K562 (cell line): ENCODE results near the gene C1QBP. TPM values are rescaled to one million over a fixed set of nuclear protein-coding genes. Genes with fewer than 3 reads are reported as not detected.

ENCODE experiments used
- ARNT ChIP-seq, 2 experiments: fragments of 450-650 bp; IDR thresholded peaks; 2 replicates each; pipeline ENCODE4 v1.6.1; 2016; ENCODE audit warnings: mild to moderate bottlenecking in 1 of 2
- DNMT1 ChIP-seq: fragments of 450-650 bp; IDR thresholded peaks from 2 replicates; pipeline ENCODE4 v1.6.1; 2016; ENCODE audit warnings: antibody characterized with exemption, mild to moderate bottlenecking
- FOXJ2 ChIP-seq: fragments of 200-800 bp; sonication (Bioruptor generic); IDR thresholded peaks from 2 replicates; pipeline ENCODE4 v1.6.1; 2016; ENCODE audit warnings: missing genetic modification characterization, missing compliant biosample characterization
- HES1 ChIP-seq: fragments of 450-650 bp; IDR thresholded peaks from 2 replicates; pipeline ENCODE4 v1.6.1; 2016; ENCODE audit warnings: low read depth, mild to moderate bottlenecking, moderate library complexity
- HOMEZ ChIP-seq: fragments of 250-450 bp; sonication (Bioruptor Pico); IDR thresholded peaks from 2 replicates; pipeline ENCODE4 v1.4.0; 2020; ENCODE audit warnings: mild to moderate bottlenecking, moderate library complexity
- JUN ChIP-seq, 2 experiments: sonication (generic) in 1 of 2; formaldehyde crosslinking in 1 of 2; IDR thresholded peaks; 2 replicates each; pipeline versions ENCODE4 v1.6.1 to v1.8.0; 2012 to 2022; ENCODE audit warnings: borderline replicate concordance in 2 of 2, mild to moderate bottlenecking in 2 of 2, improper control_type of control experiment in 1 of 2, low read depth in 1 of 2, low read length in 1 of 2, missing genetic modification reagents in 1 of 2
- LARP7 ChIP-seq: fragments of 450-650 bp; IDR thresholded peaks from 2 replicates; pipeline ENCODE4 v1.6.1; 2016
- MAZ ChIP-seq, 2 experiments: fragments of 450-650 bp in 1 of 2; sonication (generic) in 1 of 2; formaldehyde crosslinking; IDR thresholded peaks in 1 of 2; conservative IDR thresholded peaks in 1 of 2; 2 replicates each; pipeline versions ENCODE4 v1.4.0 to v1.5.0; 2020; ENCODE audit warnings: mild to moderate bottlenecking in 1 of 2, missing genetic modification reagents in 1 of 2
- MTA3 ChIP-seq: fragments of 450-650 bp; formaldehyde crosslinking; IDR thresholded peaks from 2 replicates; pipeline ENCODE4 v1.6.1; 2017; ENCODE audit warnings: mild to moderate bottlenecking, borderline replicate concordance
- MTF1 ChIP-seq: fragments of 250-450 bp; sonication (Bioruptor Pico); IDR thresholded peaks from 2 replicates; pipeline ENCODE4 v1.9.0; 2021; ENCODE audit warnings: moderate library complexity, mild to moderate bottlenecking, inconsistent platforms, borderline replicate concordance
- NFIX ChIP-seq: fragments of 250-450 bp; sonication (Bioruptor Pico); IDR thresholded peaks from 2 replicates; pipeline ENCODE4 v1.4.0; 2020; ENCODE audit warnings: low read depth, mild to moderate bottlenecking, moderate library complexity
- NR2F6 ChIP-seq: fragments of 450-650 bp; formaldehyde crosslinking; IDR thresholded peaks from 2 replicates; pipeline ENCODE4 v1.4.0; 2020; ENCODE audit warnings: mild to moderate bottlenecking
- NUFIP1 ChIP-seq: fragments of 450-650 bp; IDR thresholded peaks from 2 replicates; pipeline ENCODE4 v1.6.1; 2018; ENCODE audit not compliant: partially characterized antibody
- RUNX1 ChIP-seq: sonication (generic); IDR thresholded peaks from 2 replicates; pipeline ENCODE4 v1.6.1; 2016; ENCODE audit warnings: antibody characterized with exemption, low read depth
- SLC30A9 ChIP-seq: fragments of 250-450 bp; sonication (Bioruptor Pico); IDR thresholded peaks from 2 replicates; pipeline ENCODE4 v1.8.0; 2022; ENCODE audit warnings: mild to moderate bottlenecking, moderate library complexity
- SMC3 ChIP-seq: conservative IDR thresholded peaks from 2 replicates; pipeline ENCODE4 v1.6.1; 2011; ENCODE audit warnings: low read depth, low read length, improper control_type of control experiment; ENCODE audit not compliant: insufficient read depth
- SP1 ChIP-seq: sonication (generic); formaldehyde crosslinking; IDR thresholded peaks from 2 replicates; pipeline ENCODE4 v1.8.1; 2022; ENCODE audit warnings: mild to moderate bottlenecking, missing genetic modification reagents
- SRSF3 ChIP-seq: fragments of 200-400 bp; formaldehyde crosslinking; IDR thresholded peaks from 2 replicates; pipeline ENCODE4 v1.6.1; 2016; ENCODE audit warnings: mild to moderate bottlenecking, low read length, moderate library complexity; ENCODE audit not compliant: insufficient read depth
- TARDBP ChIP-seq: fragments of 450-650 bp; IDR thresholded peaks from 2 replicates; pipeline ENCODE4 v1.6.1; 2016
- ZBTB11 ChIP-seq, 3 experiments: fragments of 200-800 bp in 1 of 3; fragments of 250-450 bp in 1 of 3; fragments of 450-650 bp in 1 of 3; sonication (Bioruptor Pico) in 1 of 3; sonication (Bioruptor generic) in 1 of 3; formaldehyde crosslinking in 1 of 3; IDR thresholded peaks; 2 replicates each; pipeline versions ENCODE4 v1.6.1 to v1.8.0; 2016 to 2022; ENCODE audit warnings: mild to moderate bottlenecking in 2 of 3, missing genetic modification characterization in 2 of 3, missing compliant biosample characterization in 1 of 3, moderate library complexity in 1 of 3
- ZC3H4 ChIP-seq: sonication (generic); formaldehyde crosslinking; IDR thresholded peaks from 2 replicates; pipeline ENCODE4 v1.9.0; 2021; ENCODE audit warnings: missing genetic modification reagents, borderline replicate concordance
- ZFX ChIP-seq: sonication (generic); formaldehyde crosslinking; IDR thresholded peaks from 2 replicates; pipeline ENCODE4 v1.8.0; 2022; ENCODE audit warnings: mild to moderate bottlenecking, missing genetic modification reagents, moderate library complexity
- ZNF133 ChIP-seq: fragments of 250-450 bp; sonication (Bioruptor Pico); IDR thresholded peaks from 2 replicates; pipeline ENCODE4 v1.4.0; 2020; ENCODE audit warnings: mild to moderate bottlenecking
- ZNF165 ChIP-seq: fragments of 250-450 bp; sonication (Bioruptor Pico); IDR thresholded peaks from 2 replicates; pipeline ENCODE4 v1.4.0; 2020; ENCODE audit warnings: borderline replicate concordance
- ZNF384 ChIP-seq: IDR thresholded peaks from 2 replicates; pipeline ENCODE4 v1.6.1; 2012; ENCODE audit warnings: low read depth, low read length, improper control_type of control experiment
- polyA plus RNA-seq, 8 experiments: library from polyadenylated mRNA; depleted of rRNA in 4 of 8; stranded (reverse) in 5 of 8; unstranded in 3 of 8; fragments of >200 nt; fragmentation: Nextera tagmentation in 2 of 8; fragmentation: Illumina TruSeq in 1 of 8; extraction: Ambion mirVana in 2 of 8; extraction: Trizol in 1 of 8; gene quantifications; 2 replicates each; pipeline versions ENCODE4 v1.2.1 to v1.2.3, GENCODE V29; 2011 to 2014; ENCODE audit warnings: inconsistent platforms in 1 of 8, missing spikeins in 1 of 8
- total RNA-seq, 7 experiments: library from RNA; depleted of rRNA in 6 of 7; stranded (reverse); fragments of >200 nt in 6 of 7; fragmentation: Illumina TruSeq in 2 of 7; extraction: Trizol in 2 of 7; gene quantifications; 2 replicates each; pipeline versions ENCODE4 v1.2.1 to v1.2.3, GENCODE V29; 2011 to 2021; ENCODE audit warnings: low replicate concordance in 1 of 7

Gene C1QBP
- total and polyA plus RNA-seq, 9 of the 15 experiments (the other 6 are each of a cell fraction or from before 2014, with no cell fraction given): 90.7 to 665 (median 414) TPM

- TF ChIP-seq HOMEZ (CRISPR knock-in tag): no peak
- no peak for TF ChIP-seq ZC3H4
- peak; percentile 53 to 84 (median 60); a peak in 5 of 6 replicates for TF ChIP-seq ZBTB11 (CRISPR knock-in tag; IDR thresholded peaks at IDR 0.05)
- no peak for TF ChIP-seq HES1
- no peak for TF ChIP-seq NFIX (CRISPR knock-in tag)
- TF ChIP-seq ARNT (IDR thresholded peaks at IDR 0.05): no peak
- peak; percentile 60 for TF ChIP-seq ZFX (CRISPR knock-in tag)
- no peak for TF ChIP-seq NUFIP1
- peak; percentile 18 to 24; a peak in 3 of 4 replicates for TF ChIP-seq MAZ (CRISPR knock-in tag; conservative IDR thresholded peaks at IDR 0.05 in 1 of 2, IDR thresholded peaks at IDR 0.05 in 1 of 2)
- no peak for TF ChIP-seq SRSF3
- no peak for TF ChIP-seq LARP7
- TF ChIP-seq ZNF133 (CRISPR knock-in tag): no peak
- no peak for TF ChIP-seq SMC3
- peak; percentile 28; the same call in 1 of the 2 replicates for TF ChIP-seq SP1 (CRISPR knock-in tag)
- no peak for TF ChIP-seq FOXJ2 (tag)
- TF ChIP-seq MTA3: no peak; the same call in 1 of the 2 replicates
- TF ChIP-seq MTF1 (CRISPR knock-in tag): no peak
- TF ChIP-seq ZNF384: no peak
- TF ChIP-seq ZNF165 (CRISPR knock-in tag): no peak
- TF ChIP-seq TARDBP: no peak
- TF ChIP-seq SLC30A9 (CRISPR knock-in tag): no peak
- no peak for TF ChIP-seq RUNX1
- TF ChIP-seq NR2F6 (CRISPR knock-in tag): no peak
- no peak for TF ChIP-seq JUN (IDR thresholded peaks at IDR 0.05; ENCODE audit: borderline replicate concordance, low read depth, low read length)
- no peak for TF ChIP-seq JUN (CRISPR knock-in tag; IDR thresholded peaks at IDR 0.05; ENCODE audit: borderline replicate concordance)
- TF ChIP-seq DNMT1: no peak
Observed at GRCh38 chr17:5419356-5419958, 19.5 kb downstream of the C1QBP start, which contains the start of gene NUP88 (continued).
